Right ventricle myocardium superior (tissue), 1 donor: ENCODE data around the gene EEIG1. TPM values are rescaled to one million over a fixed set of nuclear protein-coding genes. Genes with fewer than 3 reads are reported as not detected.
"Not testable (repeated sequence)": the region's sequence is repeated elsewhere in the genome, so short reads cannot be mapped to it uniquely, and the experiment has no call there.

Experiments
- ATAC-seq: fragments of 200-7000 bp; cut with Tn5 transposase; one replicate; pipeline ENCODE4 v1.9.1; 2020; ENCODE audit warnings: mild to moderate bottlenecking; ENCODE audit not compliant: poor library complexity
- DNase-seq: peaks from one replicate; pipeline ENCODE4 v3.0.0-alpha.2; 2020
- intact Hi-C: fragments of 100-400 bp; cut with DNase I; formaldehyde crosslinking; loops from one replicate; pipeline ENCODE4 v1.11.2; 2022
- long read RNA-seq: library from polyadenylated mRNA; unstranded; transcript quantifications from one replicate; pipeline ENCODE4 v2.0.0, GENCODE V29; 2021
- total RNA-seq: library from RNA; stranded (reverse); fragmentation: NEBNext Ultra II Directional; extraction: Animal tissue kit (Norgen Biotek cat#: 25700); gene quantifications from one replicate; pipeline ENCODE4 v1.2.1, GENCODE V29; 2021
- donor health status: DM: no; HTN: yes; CAD: no; lungs with severe emphysema.

The EEIG1 gene
- 21.8 TPM for total RNA-seq
- long read RNA-seq, full-length matches to known transcripts, result 6 of 24 reads
- long read RNA-seq, partial matches to known transcripts, result 1 of 24 reads
- long read RNA-seq, other reads (novel, unspliced or antisense), result 17 of 24 reads

GRCh38 chr9:127980706-127981558 lies at the start of gene EEIG1:
EEIG1 (minus strand) TSS chr9:127980989; CDS start chr9:127980137, 852 bp downstream.
- DNase-seq (peak; percentile 97), ATAC-seq (peak; percentile 94)
- intact Hi-C loops, result no loop called here

GRCh38 chr9:128027705-128028104 lies 46.9 kb upstream of the EEIG1 start:
- no peak for ATAC-seq
- intact Hi-C loops, result no loop called here
- DNase-seq, result no peak

- DNase-seq, result no peak
- no peak for ATAC-seq
- intact Hi-C loops, result no loop called here
Measured at GRCh38 chr9:128026773-128027541, 46.2 kb upstream of the EEIG1 start.

GRCh38 chr9:128026255-128026772 lies 45.5 kb upstream of the EEIG1 start:
- intact Hi-C loops, result no loop called here
- DNase-seq (no peak), ATAC-seq (peak; percentile 20)

GRCh38 chr9:128025736-128026135 lies 44.9 kb upstream of the EEIG1 start:
- no peak for ATAC-seq
- no peak for DNase-seq
- intact Hi-C loops, result no loop called here

- no peak for ATAC-seq
- intact Hi-C loops, result no loop called here
Measured at GRCh38 chr9:128024761-128025308, 44.0 kb upstream of the EEIG1 start.

GRCh38 chr9:128023671-128024070 lies 42.9 kb upstream of the EEIG1 start:
- ATAC-seq, DNase-seq, intact Hi-C loops: not testable (repeated sequence)

More at GRCh38 chr9:128024761-128025308, 44.0 kb upstream of the EEIG1 start:
- no peak for DNase-seq

- intact Hi-C loops, result no loop called here
Measured at GRCh38 chr9:128022886-128023285, 42.1 kb upstream of the EEIG1 start.

GRCh38 chr9:128021098-128021497 lies 40.3 kb upstream of the EEIG1 start:
- ATAC-seq, result no peak
- DNase-seq, result no peak
- intact Hi-C loops, result no loop called here

More at GRCh38 chr9:128022886-128023285, 42.1 kb upstream of the EEIG1 start:
- ATAC-seq (no peak), DNase-seq (no peak)

GRCh38 chr9:128020692-128021091 lies 39.9 kb upstream of the EEIG1 start:
- intact Hi-C loops, result no loop called here
- ATAC-seq (no peak), DNase-seq (no peak)

GRCh38 chr9:128015696-128016095 lies 34.9 kb upstream of the EEIG1 start:
- no peak for DNase-seq
- intact Hi-C loops, result no loop called here
- ATAC-seq, result no peak

- DNase-seq (peak; percentile 59), ATAC-seq (peak; percentile 60)
- intact Hi-C loops, result no loop called here
Measured at GRCh38 chr9:128011071-128011817, 30.5 kb upstream of the EEIG1 start.

GRCh38 chr9:128009639-128010038 lies 28.9 kb upstream of the EEIG1 start:
- ATAC-seq (no peak), DNase-seq (no peak)
- intact Hi-C loops, result no loop called here

- intact Hi-C loops, result no loop called here
- ATAC-seq (no peak), DNase-seq (no peak)
Measured at GRCh38 chr9:128008171-128008570, 27.4 kb upstream of the EEIG1 start.

GRCh38 chr9:128007566-128008138 lies 26.9 kb upstream of the EEIG1 start:
- ATAC-seq (peak; percentile 16), DNase-seq (peak; percentile 56)
- intact Hi-C loops, result no loop called here

GRCh38 chr9:128006332-128006996 lies 25.7 kb upstream of the EEIG1 start:
- ATAC-seq (no peak), DNase-seq (no peak)
- intact Hi-C loops, result no loop called here

- ATAC-seq (no peak), DNase-seq (peak; percentile 67)
- intact Hi-C loops, result no loop called here
Measured at GRCh38 chr9:128005923-128006322, 25.1 kb upstream of the EEIG1 start.
